Endothelial cell of umbilical vein (primary cell): ENCODE measurements around the gene SPATA33. TPM values are rescaled to one million over a fixed set of nuclear protein-coding genes. Genes with fewer than 3 reads are reported as not detected.

Experiments used
- BruUV-seq: library from RNA; stranded (reverse); fragments of 400-500 nt; replicated peaks from 2 replicates; lab custom pipeline; 2021; lab: Mats Ljungman, UMichigan
- CTCF ChIA-PET: fragments of 300-600, 350-600 bp; sonication (Branson Sonifier 250); formaldehyde crosslinking; loops from one replicate; lab custom pipeline; 2021; ENCODE audit warnings: antibody characterized with exemption, inconsistent platforms; lab: Charles Lee
- POLR2A ChIA-PET: fragments of 300-600, 350-600 bp; sonication (Branson Sonifier 250); formaldehyde crosslinking; loops from one replicate; lab custom pipeline; 2021; ENCODE audit warnings: antibody characterized with exemption, inconsistent platforms; lab: Charles Lee
- DNase-seq: peaks from one replicate; pipeline ENCODE4 v3.0.0-alpha.2; 2011; ENCODE audit warnings: low read depth, low spot score
- FAIRE-seq: peaks from 2 replicates; lab custom pipeline; 2011; peaks lifted over from hg19 to GRCh38; lab: Jason Lieb, UNC
- H2AFZ ChIP-seq: 2 replicates; pipeline ENCODE4 v1.6.0; 2012; ENCODE audit warnings: low read depth, low read length, control low read depth, inconsistent platforms
- H3K27ac ChIP-seq: 2 replicates; pipeline ENCODE4 v1.5.1; 2011; ENCODE audit warnings: low read depth, mild to moderate bottlenecking, control low read depth, low read length, moderate library complexity; ENCODE audit not compliant: insufficient read depth
- H3K27me3 ChIP-seq, 2 experiments: 2 replicates each; pipeline versions ENCODE4 v1.6.0 to v1.6.1; 2011; ENCODE audit warnings: low read length in 2 of 2, mixed read lengths in 1 of 2; ENCODE audit not compliant: control insufficient read depth in 2 of 2, insufficient read depth in 2 of 2
- H3K36me3 ChIP-seq, 2 experiments: 2 replicates in 1 of 2; 3 replicates in 1 of 2; pipeline ENCODE4 v1.5.1; 2011; ENCODE audit warnings: low read length in 2 of 2, mild to moderate bottlenecking in 1 of 2, moderate library complexity in 1 of 2; ENCODE audit not compliant: control insufficient read depth in 2 of 2, insufficient read depth in 2 of 2; ENCODE audit errors: extremely low read depth in 1 of 2
- H3K4me1 ChIP-seq: 3 replicates; pipeline ENCODE4 v1.5.1; 2011; ENCODE audit warnings: mild to moderate bottlenecking, low read length; ENCODE audit not compliant: control insufficient read depth, insufficient read depth; ENCODE audit errors: extremely low read depth
- H3K4me2 ChIP-seq: 2 replicates; pipeline ENCODE4 v1.6.1; 2011; ENCODE audit warnings: low read length, control low read depth, mixed read lengths; ENCODE audit not compliant: insufficient read depth
- H3K4me3 ChIP-seq, 3 experiments: fragments of 200-600 bp in 1 of 3; sonication (generic), shearing (Covaris generic) in 1 of 3; replicated peaks in 1 of 3; 2 replicates each; pipeline ENCODE4 v1.5.1; 2011 to 2016; ENCODE audit warnings: control low read depth in 3 of 3, low read length in 3 of 3, mild to moderate bottlenecking in 2 of 3, inconsistent platforms in 1 of 3, low read depth in 1 of 3, moderate library complexity in 1 of 3; ENCODE audit not compliant: insufficient read depth in 1 of 3
- H3K79me2 ChIP-seq: 2 replicates; pipeline ENCODE4 v1.6.0; 2012; ENCODE audit warnings: low read length, inconsistent platforms; ENCODE audit not compliant: control insufficient read depth, insufficient read depth
- H3K9ac ChIP-seq: replicated peaks from 2 replicates; pipeline ENCODE3; 2011; ENCODE audit warnings: low read length, control low read depth; ENCODE audit not compliant: insufficient read depth; ENCODE audit errors: extremely low read depth
- H3K9me1 ChIP-seq: replicated peaks from 3 replicates; pipeline ENCODE4 v1.6.0; 2011; ENCODE audit warnings: mild to moderate bottlenecking, low read length; ENCODE audit not compliant: control insufficient read depth, insufficient read depth; ENCODE audit errors: extremely low read depth
- H3K9me3 ChIP-seq: replicated peaks from 2 replicates; pipeline ENCODE4 v1.5.1; 2012; ENCODE audit warnings: low read length, inconsistent platforms; ENCODE audit not compliant: control insufficient read depth, insufficient read depth
- H4K20me1 ChIP-seq: replicated peaks from 2 replicates; pipeline ENCODE3; 2011; ENCODE audit warnings: mild to moderate bottlenecking, low read length; ENCODE audit not compliant: control insufficient read depth, insufficient read depth; ENCODE audit errors: extremely low read depth
- EZH2 ChIP-seq: IDR thresholded peaks from 2 replicates; pipeline ENCODE4 v1.6.1; 2012; ENCODE audit warnings: borderline replicate concordance, low read depth, mild to moderate bottlenecking, moderate library complexity, low read length, inconsistent platforms; ENCODE audit not compliant: severe bottlenecking
- FOS ChIP-seq: IDR thresholded peaks from 2 replicates; pipeline ENCODE4 v1.6.1; 2011; ENCODE audit warnings: mild to moderate bottlenecking, low read length, moderate library complexity, borderline replicate concordance; ENCODE audit not compliant: insufficient read depth
- JUN ChIP-seq: IDR thresholded peaks from 2 replicates; pipeline ENCODE4 v1.6.1; 2011; ENCODE audit warnings: borderline replicate concordance, low read depth; ENCODE audit not compliant: insufficient read length, insufficient read depth
- MYC ChIP-seq: IDR thresholded peaks from one replicate; pipeline ENCODE4 v1.6.1; 2011; ENCODE audit warnings: mild to moderate bottlenecking, low read depth, low read length
- POLR2A ChIP-seq: IDR thresholded peaks from 2 replicates; pipeline ENCODE4 v1.6.1; 2012; ENCODE audit warnings: low read depth, mild to moderate bottlenecking, control low read depth, low read length
- POLR2AphosphoS5 ChIP-seq: IDR thresholded peaks from 2 replicates; pipeline ENCODE4 v1.6.1; 2012; ENCODE audit warnings: low read depth, mild to moderate bottlenecking, control low read depth, low read length, moderate library complexity; ENCODE audit not compliant: insufficient read depth
- dilution Hi-C: fragments of 300-500 bp; cut with MboI; formaldehyde crosslinking; loops from one replicate; pipeline ENCODE4 v1.15.0; 2019; ENCODE audit warnings: low sequenced_read_pairs; ENCODE audit not compliant: extremely low pct_ligation_motif_present
- intact Hi-C: fragments of 100-400 bp; cut with micrococcal nuclease; formaldehyde crosslinking; loops from one replicate; pipeline ENCODE4 v1.10.0; 2022
- polyA plus RNA-seq, 4 experiments: library from polyadenylated mRNA; depleted of rRNA in 3 of 4; stranded (reverse) in 3 of 4; unstranded in 1 of 4; fragments of >200 nt; gene quantifications; 2 replicates each; pipeline versions ENCODE4 v1.2.1 to v1.2.3, GENCODE V29; 2011 to 2012; ENCODE audit warnings: missing spikeins in 1 of 4
- total RNA-seq: library from RNA; stranded (reverse); gene quantifications from 2 replicates; pipeline ENCODE4 v1.2.3, GENCODE V29; 2021
- TF ChIP-seq, protein P1 (sequence below), 2 donors: IDR thresholded peaks; 1 replicate in 1 of 2; 2 replicates in 1 of 2; pipeline ENCODE4 v1.5.1; 2011; ENCODE audit warnings: low read length in 2 of 2, mild to moderate bottlenecking in 2 of 2, moderate library complexity in 2 of 2, control low read depth in 1 of 2, inconsistent platforms in 1 of 2, low read depth in 1 of 2; ENCODE audit not compliant: insufficient read depth in 1 of 2; ENCODE audit errors: extremely low read depth in 1 of 2
- TF ChIP-seq, protein P2 (sequence below): IDR thresholded peaks from 2 replicates; pipeline ENCODE4 v1.6.1; 2011; ENCODE audit not compliant: insufficient read depth, insufficient read length

Gene SPATA33
- total and polyA plus RNA-seq, 2 donors (not counting 3 experiments of a cell fraction or from before 2014, with no cell fraction given): 3.5 to 11.4 TPM

DNA sequence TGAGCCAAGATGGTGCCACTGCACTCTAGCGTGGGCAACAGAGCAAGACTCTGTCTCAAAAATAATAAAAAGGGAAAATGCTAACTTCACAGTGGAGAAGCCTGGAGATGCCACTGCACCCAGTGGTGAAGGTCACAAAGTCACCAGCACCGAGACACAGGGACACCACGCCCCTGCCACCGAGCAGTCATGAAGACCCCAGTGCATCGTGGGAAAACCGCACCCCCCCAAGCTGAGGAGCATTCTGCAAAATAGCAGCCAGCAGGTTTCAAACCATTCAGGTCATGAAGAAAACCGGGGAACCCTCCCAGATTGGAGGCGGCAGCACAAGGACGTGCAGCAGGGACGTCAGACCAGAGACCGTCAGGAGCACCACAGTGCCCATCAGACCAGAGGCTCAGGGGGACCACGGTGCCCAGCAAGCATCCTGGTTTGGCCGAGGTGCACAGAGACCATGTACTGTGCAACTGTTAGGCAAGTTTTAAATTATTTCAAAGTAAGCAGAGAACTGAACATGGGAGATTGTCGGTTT, 13.8 kb upstream of the SPATA33 start:
- H3K9ac ChIP-seq: no peak overlapping the region
- no peak overlapping the region for H3K4me3 ChIP-seq
- peak; percentile 19 for TF ChIP-seq POLR2AphosphoS5
- TF ChIP-seq EZH2: no peak
- TF ChIP-seq, protein P1, sequence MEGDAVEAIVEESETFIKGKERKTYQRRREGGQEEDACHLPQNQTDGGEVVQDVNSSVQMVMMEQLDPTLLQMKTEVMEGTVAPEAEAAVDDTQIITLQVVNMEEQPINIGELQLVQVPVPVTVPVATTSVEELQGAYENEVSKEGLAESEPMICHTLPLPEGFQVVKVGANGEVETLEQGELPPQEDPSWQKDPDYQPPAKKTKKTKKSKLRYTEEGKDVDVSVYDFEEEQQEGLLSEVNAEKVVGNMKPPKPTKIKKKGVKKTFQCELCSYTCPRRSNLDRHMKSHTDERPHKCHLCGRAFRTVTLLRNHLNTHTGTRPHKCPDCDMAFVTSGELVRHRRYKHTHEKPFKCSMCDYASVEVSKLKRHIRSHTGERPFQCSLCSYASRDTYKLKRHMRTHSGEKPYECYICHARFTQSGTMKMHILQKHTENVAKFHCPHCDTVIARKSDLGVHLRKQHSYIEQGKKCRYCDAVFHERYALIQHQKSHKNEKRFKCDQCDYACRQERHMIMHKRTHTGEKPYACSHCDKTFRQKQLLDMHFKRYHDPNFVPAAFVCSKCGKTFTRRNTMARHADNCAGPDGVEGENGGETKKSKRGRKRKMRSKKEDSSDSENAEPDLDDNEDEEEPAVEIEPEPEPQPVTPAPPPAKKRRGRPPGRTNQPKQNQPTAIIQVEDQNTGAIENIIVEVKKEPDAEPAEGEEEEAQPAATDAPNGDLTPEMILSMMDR (IDR thresholded peaks at IDR 0.05; ENCODE audit: extremely low read depth in 1 of 2, insufficient read depth in 1 of 2, low read depth in 1 of 2, low read length in 2 of 2): no peak
- no peak for TF ChIP-seq MYC
- TF ChIP-seq JUN: no peak
- no peak for TF ChIP-seq POLR2A
- FAIRE-seq: no peak
- no peak for DNase-seq
- no peaks in the 10 kb centered on the region for H3K27me3 ChIP-seq
- BruUV-seq: no TSS peak
- no peaks in the 10 kb centered on the region for H4K20me1 ChIP-seq
- H3K4me2 ChIP-seq: no peak overlapping the region
- dilution Hi-C loops: no loop called here
- H3K9me1 ChIP-seq: no peaks in the 10 kb centered on the region
- peaks cover 4 to 26% of the 10 kb centered on the region in 2 experiments for H3K36me3 ChIP-seq
- no peak overlapping the region for H2AFZ ChIP-seq
- ChIA-PET POLR2A (no interaction called here), CTCF (interaction anchor here (4.8 kb wide), 1 partner anchor 29 kb away, joined by 28 read pairs; no protein-coding TSS in a partner anchor)
- H3K4me1 ChIP-seq: no peaks in the 10 kb centered on the region
- intact Hi-C loops: no loop called here
- no peaks in the 10 kb centered on the region for H3K79me2 ChIP-seq
- H3K27ac ChIP-seq: no peak overlapping the region
- no peaks in the 10 kb centered on the region for H3K9me3 ChIP-seq

DNA sequence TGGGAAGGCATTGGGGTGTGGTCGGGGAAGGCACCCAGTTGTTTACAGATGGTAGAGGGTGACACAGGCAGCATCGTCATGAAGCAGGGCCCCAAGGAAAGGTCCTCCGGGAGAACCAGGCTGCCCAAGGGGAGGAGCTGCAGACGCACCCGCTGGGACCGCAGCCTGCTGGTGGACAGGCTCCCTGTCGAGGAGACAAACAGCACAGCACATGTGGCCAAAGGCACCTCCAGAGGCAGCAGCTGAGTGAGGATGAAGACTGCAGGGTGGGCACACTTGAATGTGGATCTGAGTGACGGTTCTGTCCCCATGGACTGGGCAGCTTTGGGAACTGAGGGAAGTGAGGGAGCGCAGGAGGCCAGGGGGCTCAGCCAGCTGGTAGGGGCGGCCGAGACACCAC, 12.5 kb upstream of the SPATA33 start:
- Histone ChIP-seq H3K36me3 (peaks cover 4 to 26% of the 10 kb centered on the region in 2 experiments), H3K9ac (no peak overlapping the region), H3K79me2 (no peaks in the 10 kb centered on the region), H3K4me1 (no peaks in the 10 kb centered on the region), H3K27me3 (no peaks in the 10 kb centered on the region), H3K9me1 (no peaks in the 10 kb centered on the region), H4K20me1 (no peaks in the 10 kb centered on the region), H3K4me2 (no peak overlapping the region), H3K9me3 (no peaks in the 10 kb centered on the region), H3K27ac (no peak overlapping the region), H2AFZ (no peak overlapping the region), H3K4me3 (no peak overlapping the region)
- FAIRE-seq (no peak), DNase-seq (no peak)
- BruUV-seq: TSS peak; percentile 26
- ChIA-PET POLR2A (no interaction called here), CTCF (no interaction called here)
- TF ChIP-seq FOS (no peak), EZH2 (no peak), POLR2AphosphoS5 (no peak), POLR2A (no peak), JUN (no peak)
- TF ChIP-seq, protein P2, sequence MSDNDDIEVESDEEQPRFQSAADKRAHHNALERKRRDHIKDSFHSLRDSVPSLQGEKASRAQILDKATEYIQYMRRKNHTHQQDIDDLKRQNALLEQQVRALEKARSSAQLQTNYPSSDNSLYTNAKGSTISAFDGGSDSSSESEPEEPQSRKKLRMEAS: no peak
- intact Hi-C loops: no loop called here
- dilution Hi-C loops: no loop called here
